GM21723 (cell line): ENCODE measurements around the gene CAPZA2.
"Not testable (repeated sequence)": the region's sequence is repeated elsewhere in the genome, so short reads cannot be mapped to it uniquely, and the experiment has no call there.

Experiments used
- ATAC-seq: cut with Tn5 transposase; IDR thresholded peaks from one replicate; pipeline ENCODE4 v1.9.1; 2021; ENCODE audit warnings: mild to moderate bottlenecking, moderate library complexity; ENCODE audit not compliant: unreplicated experiment

CAPZA2 gene

GRCh38 chr7:116912269-116912909 lies 50.0 kb downstream of the CAPZA2 start:
- ATAC-seq = no peak

GRCh38 chr7:116918704-116919103 lies 56.3 kb downstream of the CAPZA2 start:
- ATAC-seq = no peak

GRCh38 chr7:116920359-116920758 lies 58.0 kb downstream of the CAPZA2 start:
- ATAC-seq = no peak

- no peak for ATAC-seq
Measured at GRCh38 chr7:116922545-116922944, 60.2 kb downstream of the CAPZA2 start.

GRCh38 chr7:116924741-116925140 lies 62.4 kb downstream of the CAPZA2 start:
- no peak for ATAC-seq

GRCh38 chr7:116929021-116929420 lies 66.6 kb downstream of the CAPZA2 start:
- no peak for ATAC-seq

- peak; percentile 81 for ATAC-seq
Measured at GRCh38 chr7:116929914-116930913, 67.8 kb downstream of the CAPZA2 start.

- ATAC-seq = no peak
Measured at GRCh38 chr7:116932566-116932965, 70.2 kb downstream of the CAPZA2 start.

GRCh38 chr7:116933465-116933864 lies 71.1 kb downstream of the CAPZA2 start:
- ATAC-seq = no peak

GRCh38 chr7:116934580-116934979 lies 72.2 kb downstream of the CAPZA2 start:
- no peak for ATAC-seq

GRCh38 chr7:116936844-116937243 lies 74.5 kb downstream of the CAPZA2 start:
- ATAC-seq = not testable (repeated sequence)

- no peak for ATAC-seq
Measured at GRCh38 chr7:116938678-116939077, 76.3 kb downstream of the CAPZA2 start.

- no peak for ATAC-seq
Measured at GRCh38 chr7:116940689-116941370, 78.4 kb downstream of the CAPZA2 start.

- no peak for ATAC-seq
Measured at GRCh38 chr7:116942504-116942903, 80.1 kb downstream of the CAPZA2 start.

- ATAC-seq = no peak
Measured at GRCh38 chr7:116948934-116949333, 86.5 kb downstream of the CAPZA2 start.

GRCh38 chr7:116949941-116950801 lies 87.8 kb downstream of the CAPZA2 start:
- ATAC-seq = no peak

GRCh38 chr7:116950889-116951351 lies 88.5 kb downstream of the CAPZA2 start:
- no peak for ATAC-seq

GRCh38 chr7:116951366-116952292 lies 89.2 kb downstream of the CAPZA2 start:
- no peak for ATAC-seq

- ATAC-seq = peak; percentile 10
Measured at GRCh38 chr7:116952635-116953371, 90.4 kb downstream of the CAPZA2 start.
